Amniotic epithelial cell (primary cell): Measurements from ENCODE around the gene WDR5.

Experiments used
- DNase-seq: peaks from one replicate; pipeline ENCODE4 v3.0.0-alpha.2; 2010; ENCODE audit warnings: low read depth

Gene WDR5

DNA sequence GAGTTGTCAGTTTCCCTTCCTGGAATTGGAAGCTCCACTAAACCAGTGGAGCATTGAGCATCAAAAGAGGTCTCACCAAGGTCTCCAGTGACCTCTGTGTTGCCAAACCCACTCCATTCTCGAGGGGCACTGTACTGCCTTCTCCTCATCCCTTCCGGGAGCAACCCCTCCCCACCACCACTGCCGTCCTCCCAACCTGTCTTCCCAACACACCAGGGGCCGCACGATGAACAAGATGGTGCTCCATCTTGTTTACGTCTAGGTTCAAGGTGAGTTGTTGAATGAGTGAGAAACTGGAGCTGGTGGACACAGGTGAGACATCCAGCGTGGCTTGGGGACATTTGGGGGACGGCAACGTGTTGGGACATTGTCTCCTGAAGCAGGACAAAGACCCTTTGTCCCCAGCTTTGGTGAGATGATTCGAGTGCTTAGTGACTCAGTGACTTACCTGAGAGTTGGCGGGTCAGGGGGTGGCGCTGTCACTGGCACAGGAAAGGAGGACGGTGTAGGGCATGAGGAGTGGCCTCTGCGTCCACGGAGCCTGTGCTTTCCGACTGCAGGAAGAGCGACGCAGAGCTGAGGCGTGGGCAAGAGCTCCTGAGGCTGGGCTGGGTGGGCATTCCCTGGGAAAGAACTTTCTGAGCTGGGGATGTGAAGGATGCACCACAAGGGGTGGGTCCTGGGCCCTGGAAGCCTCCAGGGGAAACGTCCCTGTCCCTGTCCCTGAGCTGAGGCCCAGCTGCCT lies 73.3 kb downstream of the WDR5 start:
- no peak for DNase-seq
